IMR-90 (cell line): Measurements from ENCODE around the gene PTPN7. TPM values are rescaled to one million over a fixed set of nuclear protein-coding genes. Genes with fewer than 3 reads are reported as not detected.

ENCODE experiments used
- ATAC-seq: fragments of 200-7000 bp; cut with Tn5 transposase; 2 replicates; pipeline ENCODE4 v1.9.1; 2020; ENCODE audit warnings: low read depth, mild to moderate bottlenecking, moderate library complexity
- BruUV-seq: library from RNA; stranded (reverse); fragments of 400-500 nt; replicated peaks from 2 replicates; lab custom pipeline; 2021; lab: Mats Ljungman, UMichigan
- CTCF ChIA-PET: fragments of 300-600 bp; formaldehyde crosslinking; extraction: SDS; loops from one replicate; lab custom pipeline; 2021; ENCODE audit warnings: antibody characterized with exemption; lab: Yijun Ruan, JAX
- POLR2A ChIA-PET: fragments of 300-600 bp; sonication (Branson Sonifier 250); formaldehyde crosslinking; loops from one replicate; lab custom pipeline; 2022; ENCODE audit warnings: antibody characterized with exemption; ENCODE audit not compliant: unreplicated experiment; lab: Charles Lee
- DNase-seq: peaks from one replicate; pipeline ENCODE4 v3.0.0; 2013
- H2AFZ ChIP-seq: replicated peaks from 2 replicates; pipeline ENCODE3; 2013; ENCODE audit warnings: low read length, mild to moderate bottlenecking; ENCODE audit not compliant: poor library complexity
- H2AK5ac ChIP-seq: 2 replicates; pipeline ENCODE4 v1.6.1; 2013; ENCODE audit warnings: low read depth, low read length, inconsistent platforms
- H2AK9ac ChIP-seq: replicated peaks from 2 replicates; pipeline ENCODE3; 2013; ENCODE audit warnings: mild to moderate bottlenecking, low read depth, low read length, moderate library complexity; ENCODE audit not compliant: poor library complexity
- H2BK120ac ChIP-seq: 2 replicates; pipeline ENCODE4 v1.6.1; 2013; ENCODE audit warnings: low read depth, low read length, inconsistent platforms
- H2BK15ac ChIP-seq: 3 replicates; pipeline ENCODE4 v1.6.1; 2013; ENCODE audit warnings: low read depth, low read length, inconsistent platforms
- H2BK20ac ChIP-seq: 2 replicates; pipeline ENCODE4 v1.6.1; 2013; ENCODE audit warnings: low read depth, mild to moderate bottlenecking, inconsistent platforms, low read length, moderate library complexity
- H2BK5ac ChIP-seq: 2 replicates; pipeline ENCODE4 v1.6.1; 2013; ENCODE audit warnings: mild to moderate bottlenecking, low read depth, low read length, inconsistent platforms; ENCODE audit not compliant: poor library complexity, severe bottlenecking
- H3K14ac ChIP-seq: replicated peaks from 2 replicates; pipeline ENCODE4 v1.6.1; 2013; ENCODE audit warnings: low read depth, low read length, inconsistent platforms
- H3K18ac ChIP-seq: 2 replicates; pipeline ENCODE4 v1.6.1; 2013; ENCODE audit warnings: low read depth, low read length, control low read depth
- H3K23ac ChIP-seq: 2 replicates; pipeline ENCODE4 v1.6.1; 2013; ENCODE audit warnings: low read depth, low read length, inconsistent platforms
- H3K27ac ChIP-seq: 2 replicates; pipeline ENCODE4 v1.5.1; 2013; ENCODE audit warnings: mild to moderate bottlenecking, control low read depth, low read length; ENCODE audit not compliant: insufficient read depth
- H3K27me3 ChIP-seq: 2 replicates; pipeline ENCODE4 v1.6.1; 2013; ENCODE audit warnings: low read length; ENCODE audit not compliant: control insufficient read depth, insufficient read depth
- H3K36me3 ChIP-seq: 2 replicates; pipeline ENCODE4 v1.6.1; 2013; ENCODE audit warnings: low read length, mixed read lengths; ENCODE audit not compliant: control insufficient read depth, insufficient read depth
- H3K4ac ChIP-seq: 2 replicates; pipeline ENCODE4 v1.6.1; 2013; ENCODE audit warnings: low read depth, low read length, inconsistent platforms
- H3K4me1 ChIP-seq: 2 replicates; pipeline ENCODE4 v1.6.1; 2013; ENCODE audit warnings: low read length, mixed read lengths; ENCODE audit not compliant: control insufficient read depth, insufficient read depth
- H3K4me2 ChIP-seq: 2 replicates; pipeline ENCODE4 v1.6.1; 2013; ENCODE audit warnings: low read depth, mild to moderate bottlenecking, control low read depth, low read length, moderate library complexity
- H3K4me3 ChIP-seq: 2 replicates; pipeline ENCODE4 v1.5.1; 2013; ENCODE audit warnings: low read depth, mild to moderate bottlenecking, control low read depth, low read length, moderate library complexity; ENCODE audit not compliant: insufficient read depth
- H3K56ac ChIP-seq: 2 replicates; pipeline ENCODE4 v1.6.1; 2013; ENCODE audit warnings: low read length, inconsistent platforms; ENCODE audit not compliant: insufficient read depth; ENCODE audit errors: extremely low read depth
- H3K79me1 ChIP-seq, 2 experiments: 2 replicates each; pipeline ENCODE4 v1.6.1; 2013; ENCODE audit warnings: low read length in 2 of 2, inconsistent platforms in 1 of 2, low read depth in 1 of 2
- H3K9ac ChIP-seq: 2 replicates; pipeline ENCODE4 v1.6.1; 2013; ENCODE audit warnings: low read depth, low read length, control low read depth
- H3K9me1 ChIP-seq: 2 replicates; pipeline ENCODE4 v1.6.1; 2013; ENCODE audit warnings: low read length, inconsistent platforms; ENCODE audit not compliant: insufficient read depth
- H3K9me3 ChIP-seq: 2 replicates; pipeline ENCODE4 v1.6.1; 2013; ENCODE audit warnings: low read length; ENCODE audit not compliant: control insufficient read depth, insufficient read depth
- H4K20me1 ChIP-seq: 2 replicates; pipeline ENCODE4 v1.6.1; 2013; ENCODE audit warnings: low read length, inconsistent platforms; ENCODE audit not compliant: insufficient read depth
- H4K5ac ChIP-seq: 2 replicates; pipeline ENCODE4 v1.6.1; 2013; ENCODE audit warnings: mild to moderate bottlenecking, low read depth, low read length, control low read depth
- H4K8ac ChIP-seq, 2 experiments: 2 replicates each; pipeline ENCODE4 v1.6.1; 2013; ENCODE audit warnings: low read depth in 2 of 2, low read length in 2 of 2, control low read depth in 1 of 2, inconsistent platforms in 1 of 2
- H4K91ac ChIP-seq: 2 replicates; pipeline ENCODE4 v1.6.1; 2013; ENCODE audit warnings: low read depth, low read length, inconsistent platforms; ENCODE audit not compliant: insufficient read depth
- BHLHE40 ChIP-seq: fragments of 150-350 bp; IDR thresholded peaks from 2 replicates; pipeline ENCODE4 v1.6.1; 2016; ENCODE audit warnings: mild to moderate bottlenecking, low read depth, low read length
- CEBPB ChIP-seq: IDR thresholded peaks from 2 replicates; pipeline ENCODE4 v1.6.1; 2012; ENCODE audit warnings: low read depth, low read length, improper control_type of control experiment
- CHD1 ChIP-seq: IDR thresholded peaks from 2 replicates; pipeline ENCODE4 v1.6.1; 2012; ENCODE audit warnings: low read depth, low read length, improper control_type of control experiment
- FOS ChIP-seq: fragments of 150-350 bp; IDR thresholded peaks from 2 replicates; pipeline ENCODE4 v1.6.1; 2016; ENCODE audit warnings: low read depth, low read length
- MAFK ChIP-seq: IDR thresholded peaks from 2 replicates; pipeline ENCODE4 v1.6.1; 2012; ENCODE audit warnings: low read depth, low read length, improper control_type of control experiment
- MAZ ChIP-seq: IDR thresholded peaks from 2 replicates; pipeline ENCODE4 v1.6.1; 2012; ENCODE audit warnings: low read depth, mild to moderate bottlenecking, low read length, improper control_type of control experiment, moderate library complexity, borderline replicate concordance
- MXI1 ChIP-seq: IDR thresholded peaks from 2 replicates; pipeline ENCODE4 v1.6.1; 2012; ENCODE audit warnings: low read depth, mild to moderate bottlenecking, low read length, moderate library complexity, borderline replicate concordance
- NFE2L2 ChIP-seq: fragments of 150-350 bp; IDR thresholded peaks from 2 replicates; pipeline ENCODE4 v1.6.1; 2016; ENCODE audit warnings: low read depth, mild to moderate bottlenecking, low read length
- POLR2A ChIP-seq: IDR thresholded peaks from 2 replicates; pipeline ENCODE4 v1.6.1; 2012; ENCODE audit warnings: mild to moderate bottlenecking, low read depth, low read length
- RAD21 ChIP-seq: IDR thresholded peaks from 2 replicates; pipeline ENCODE4 v1.6.1; 2012; ENCODE audit warnings: low read length, improper control_type of control experiment
- RCOR1 ChIP-seq: IDR thresholded peaks from 2 replicates; pipeline ENCODE4 v1.6.1; 2012; ENCODE audit warnings: mild to moderate bottlenecking, low read length, improper control_type of control experiment; ENCODE audit not compliant: insufficient replicate concordance
- RFX5 ChIP-seq: IDR thresholded peaks from 2 replicates; pipeline ENCODE4 v1.8.0; 2012; ENCODE audit warnings: low read depth, mild to moderate bottlenecking, low read length, moderate library complexity
- SMC3 ChIP-seq: fragments of 150-350 bp; IDR thresholded peaks from 2 replicates; pipeline ENCODE4 v1.6.1; 2016; ENCODE audit warnings: low read depth, mild to moderate bottlenecking, antibody characterized with exemption, low read length, moderate library complexity
- USF2 ChIP-seq: fragments of 150-350 bp; IDR thresholded peaks from 2 replicates; pipeline ENCODE4 v1.6.1; 2017; ENCODE audit warnings: mild to moderate bottlenecking, antibody characterized with exemption, low read length, low read depth
- WGBS, 2 experiments: methylation state at CpG; one replicate each; pipeline versions ENCODE4 v1.1.5 to v1.1.7; 2013; ENCODE audit warnings: missing lambda C conversion rate in 2 of 2; ENCODE audit not compliant: insufficient read length in 1 of 2; ENCODE audit errors: extremely low coverage in 2 of 2; 5-methylcytosine and 5-hydroxymethylcytosine counted together
- dilution Hi-C: fragments of 300-500 bp; cut with HindIII; formaldehyde crosslinking; loops from one replicate; pipeline ENCODE4 v1.14.3; 2018; ENCODE audit warnings: low sequenced_read_pairs; ENCODE audit not compliant: unreplicated experiment
- in situ Hi-C: fragments of 300-500 bp; cut with MboI; formaldehyde crosslinking; loops from 3 replicates; pipeline ENCODE4 v1.14.3; 2019; ENCODE audit warnings: low sequenced_read_pairs, inconsistent platforms, mixed read lengths
- intact Hi-C: fragments of 100-400 bp; cut with micrococcal nuclease; formaldehyde crosslinking; loops from 2 replicates; pipeline ENCODE4 v1.10.0; 2022
- polyA plus RNA-seq, 3 experiments: library from polyadenylated mRNA; depleted of rRNA; stranded (reverse); fragments of >200 nt; gene quantifications; 2 replicates each; pipeline ENCODE4 v1.2.3, GENCODE V29; 2012; ENCODE audit warnings: low replicate concordance in 1 of 3
- total RNA-seq: library from RNA; depleted of rRNA; stranded (reverse); fragments of >200 nt; gene quantifications from 2 replicates; pipeline ENCODE4 v1.2.3, GENCODE V29; 2012
- TF ChIP-seq, protein P1 (sequence below): fragments of 150-350 bp; IDR thresholded peaks from 2 replicates; pipeline ENCODE4 v1.6.1; 2016; ENCODE audit warnings: low read depth, mild to moderate bottlenecking, low read length, moderate library complexity, borderline replicate concordance
- TF ChIP-seq, protein P2 (sequence below): conservative IDR thresholded peaks from 2 replicates; pipeline ENCODE4 v1.5.1; 2012; ENCODE audit warnings: mild to moderate bottlenecking, low read depth, low read length, improper control_type of control experiment

Gene PTPN7
- total and polyA plus RNA-seq, 2 of the 4 experiments (the other 2 are of a cell fraction), result 0.05 TPM; not detected in 1

DNA sequence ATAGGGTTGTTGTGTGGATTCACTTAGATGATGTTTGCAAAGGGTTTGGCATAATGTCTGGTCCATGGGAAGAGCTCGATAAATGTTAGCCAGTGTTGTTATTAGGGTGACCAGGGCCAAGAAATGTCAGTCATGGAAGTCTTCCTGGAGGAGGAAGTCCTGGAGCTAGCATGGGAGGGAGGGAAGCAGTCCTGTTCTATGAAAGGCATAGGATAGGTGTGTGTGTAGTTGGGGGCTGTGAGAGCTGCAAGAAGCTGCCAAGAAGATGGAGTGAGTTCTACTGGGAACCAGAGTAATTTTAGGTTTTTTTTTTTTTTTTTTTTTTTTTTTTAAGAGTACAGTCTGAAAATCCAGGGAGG lies 37.9 kb upstream of the PTPN7 start:
- H3K27me3 ChIP-seq, result peaks cover 83% of the 10 kb centered on the region
- H3K4me3 ChIP-seq, result no peak overlapping the region
- no peaks in the 10 kb centered on the region for H3K9me3 ChIP-seq
- TF ChIP-seq CHD1, result no peak
- TF ChIP-seq RCOR1, result no peak
- no peak for TF ChIP-seq BHLHE40
- no peak for TF ChIP-seq MAZ
- TF ChIP-seq RFX5, result no peak
- TF ChIP-seq MXI1, result no peak
- TF ChIP-seq, protein P1, sequence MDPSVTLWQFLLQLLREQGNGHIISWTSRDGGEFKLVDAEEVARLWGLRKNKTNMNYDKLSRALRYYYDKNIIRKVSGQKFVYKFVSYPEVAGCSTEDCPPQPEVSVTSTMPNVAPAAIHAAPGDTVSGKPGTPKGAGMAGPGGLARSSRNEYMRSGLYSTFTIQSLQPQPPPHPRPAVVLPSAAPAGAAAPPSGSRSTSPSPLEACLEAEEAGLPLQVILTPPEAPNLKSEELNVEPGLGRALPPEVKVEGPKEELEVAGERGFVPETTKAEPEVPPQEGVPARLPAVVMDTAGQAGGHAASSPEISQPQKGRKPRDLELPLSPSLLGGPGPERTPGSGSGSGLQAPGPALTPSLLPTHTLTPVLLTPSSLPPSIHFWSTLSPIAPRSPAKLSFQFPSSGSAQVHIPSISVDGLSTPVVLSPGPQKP, result no peak
- no peak for TF ChIP-seq MAFK
- TF ChIP-seq NFE2L2, result no peak
- TF ChIP-seq SMC3, result no peak
- TF ChIP-seq USF2, result no peak
- TF ChIP-seq, protein P2, sequence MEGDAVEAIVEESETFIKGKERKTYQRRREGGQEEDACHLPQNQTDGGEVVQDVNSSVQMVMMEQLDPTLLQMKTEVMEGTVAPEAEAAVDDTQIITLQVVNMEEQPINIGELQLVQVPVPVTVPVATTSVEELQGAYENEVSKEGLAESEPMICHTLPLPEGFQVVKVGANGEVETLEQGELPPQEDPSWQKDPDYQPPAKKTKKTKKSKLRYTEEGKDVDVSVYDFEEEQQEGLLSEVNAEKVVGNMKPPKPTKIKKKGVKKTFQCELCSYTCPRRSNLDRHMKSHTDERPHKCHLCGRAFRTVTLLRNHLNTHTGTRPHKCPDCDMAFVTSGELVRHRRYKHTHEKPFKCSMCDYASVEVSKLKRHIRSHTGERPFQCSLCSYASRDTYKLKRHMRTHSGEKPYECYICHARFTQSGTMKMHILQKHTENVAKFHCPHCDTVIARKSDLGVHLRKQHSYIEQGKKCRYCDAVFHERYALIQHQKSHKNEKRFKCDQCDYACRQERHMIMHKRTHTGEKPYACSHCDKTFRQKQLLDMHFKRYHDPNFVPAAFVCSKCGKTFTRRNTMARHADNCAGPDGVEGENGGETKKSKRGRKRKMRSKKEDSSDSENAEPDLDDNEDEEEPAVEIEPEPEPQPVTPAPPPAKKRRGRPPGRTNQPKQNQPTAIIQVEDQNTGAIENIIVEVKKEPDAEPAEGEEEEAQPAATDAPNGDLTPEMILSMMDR, result no peak
- no peak for TF ChIP-seq CEBPB
- TF ChIP-seq FOS, result no peak
- no peak for TF ChIP-seq RAD21
- no peak for TF ChIP-seq POLR2A
- dilution Hi-C loops (no loop called here), in situ Hi-C loops (no loop called here), intact Hi-C loops (no loop called here)
- H3K14ac ChIP-seq, result no peak overlapping the region
- no peak overlapping the region for H3K23ac ChIP-seq
- H3K9ac ChIP-seq, result no peak overlapping the region
- ChIA-PET POLR2A (no interaction called here), CTCF (interaction anchor here (0.6 kb wide), 1 partner anchor 19 kb away, joined by 3 read pairs; no protein-coding TSS in a partner anchor)
- H3K79me1 ChIP-seq, result no peaks in the 10 kb centered on the region
- H3K18ac ChIP-seq, result no peak overlapping the region
- no peak overlapping the region for H2AK9ac ChIP-seq
- no peaks in the 10 kb centered on the region for H3K4me1 ChIP-seq
- no peaks in the 10 kb centered on the region for H3K36me3 ChIP-seq
- H2BK20ac ChIP-seq, result no peak overlapping the region
- no peak overlapping the region for H2BK15ac ChIP-seq
- no peak overlapping the region for H3K4me2 ChIP-seq
- WGBS, 2 experiments, result 0% methylated on average over 1 of the region's 1 CpG; no CpG with 5 or more reads in 1 of the 2 experiments
- H2BK120ac ChIP-seq, result no peak overlapping the region
- H4K91ac ChIP-seq, result no peak overlapping the region
- H3K4ac ChIP-seq, result no peak overlapping the region
- no peaks in the 10 kb centered on the region for H4K20me1 ChIP-seq
- H4K5ac ChIP-seq, result no peak overlapping the region
- H4K8ac ChIP-seq, result no peak overlapping the region
- H3K27ac ChIP-seq, result no peak overlapping the region
- no TSS peak for BruUV-seq
- no peak overlapping the region for H3K56ac ChIP-seq
- no peaks in the 10 kb centered on the region for H3K9me1 ChIP-seq
- H2AFZ ChIP-seq, result no peak overlapping the region
- ATAC-seq (no peak), DNase-seq (no peak)
- H2AK5ac ChIP-seq, result no peak overlapping the region
- no peak overlapping the region for H2BK5ac ChIP-seq
